ENCODE results near the gene ZDHHC20.

GRCh38 chr13:21453387-21454081 is 5.6 kb downstream of the ZDHHC20 start:
- TF ChIP-seq ZNF217 (IDR thresholded peaks at IDR 0.05), result no peak
- no peak for TF ChIP-seq BMI1 (IDR thresholded peaks at IDR 0.05; ENCODE audit: borderline replicate concordance)
- no peak for TF ChIP-seq IKZF1 (conservative IDR thresholded peaks at IDR 0.05)
- no peak for TF ChIP-seq NFYB (IDR thresholded peaks at IDR 0.05; ENCODE audit: insufficient read depth, low read depth, low read length)
- TF ChIP-seq POLR2A (IDR thresholded peaks at IDR 0.05; ENCODE audit: low read depth, low read length), result no peak
- TF ChIP-seq CTCF (IDR thresholded peaks at IDR 0.05 in 2 of 3, conservative IDR thresholded peaks at IDR 0.05 in 1 of 3; ENCODE audit: control insufficient read depth in 2 of 3, extremely low read depth in 1 of 3, insufficient read depth in 1 of 3, low read depth in 3 of 3, low read length in 3 of 3), result no peak
- no peak for TF ChIP-seq CBX5 (IDR thresholded peaks at IDR 0.05; ENCODE audit: low read depth)
- TF ChIP-seq TCF12 (IDR thresholded peaks at IDR 0.05; ENCODE audit: low read depth, low read length), result no peak
